A673 (cell line): Measurements from ENCODE around the gene PLAC1. TPM values are rescaled to one million over a fixed set of nuclear protein-coding genes. Genes with fewer than 3 reads are reported as not detected.

Experiments used
- BruUV-seq: library from RNA; stranded (reverse); fragments of 400-500 nt; replicated peaks from 2 replicates; lab custom pipeline; 2021; lab: Mats Ljungman, UMichigan
- CTCF ChIA-PET: fragments of 300-600 bp; sonication (Branson Sonifier 250); formaldehyde crosslinking; loops from one replicate; lab custom pipeline; 2022; ENCODE audit warnings: antibody characterized with exemption; lab: Charles Lee
- POLR2A ChIA-PET: fragments of 300-600 bp; sonication (Branson Sonifier 250); formaldehyde crosslinking; loops from one replicate; lab custom pipeline; 2022; ENCODE audit warnings: antibody characterized with exemption; ENCODE audit not compliant: low non-redundant PET; lab: Charles Lee
- DNase-seq: peaks from one replicate; pipeline ENCODE4 v3.0.0-alpha.2; 2015; ENCODE audit warnings: low spot score
- H3K27ac ChIP-seq: fragments of 200-600 bp; sonication (generic); 2 replicates; pipeline ENCODE4 v1.5.1; 2016; ENCODE audit warnings: mixed run types, low read depth, mild to moderate bottlenecking, mixed read lengths, antibody characterized with exemption, low read length; ENCODE audit not compliant: poor library complexity, severe bottlenecking
- H3K27me3 ChIP-seq: fragments of 200-600 bp; sonication (generic); replicated peaks from 2 replicates; pipeline ENCODE4 v1.6.1; 2017; ENCODE audit warnings: mixed run types, low read depth, mild to moderate bottlenecking, mixed read lengths, antibody characterized with exemption, low read length; ENCODE audit not compliant: insufficient read depth, poor library complexity
- H3K36me3 ChIP-seq: fragments of 200-600 bp; sonication (generic); 2 replicates; pipeline ENCODE4 v1.6.1; 2016; ENCODE audit warnings: mixed run types, mild to moderate bottlenecking, mixed read lengths, antibody characterized with exemption, low read length; ENCODE audit not compliant: insufficient read depth, poor library complexity, severe bottlenecking
- H3K4me1 ChIP-seq: fragments of 200-600 bp; sonication (generic); 2 replicates; pipeline ENCODE4 v1.6.1; 2017; ENCODE audit warnings: mixed run types, mild to moderate bottlenecking, mixed read lengths, antibody characterized with exemption, low read length; ENCODE audit not compliant: insufficient read depth, poor library complexity, severe bottlenecking
- H3K4me3 ChIP-seq: fragments of 200-600 bp; sonication (generic); 2 replicates; pipeline ENCODE4 v1.5.1; 2016; ENCODE audit warnings: low read depth, mixed run types, mild to moderate bottlenecking, mixed read lengths, low read length; ENCODE audit not compliant: poor library complexity, severe bottlenecking
- H3K9me3 ChIP-seq: fragments of 200-600 bp; sonication (generic); 2 replicates; pipeline ENCODE4 v1.6.1; 2016; ENCODE audit warnings: mixed run types, low read depth, mild to moderate bottlenecking, mixed read lengths, antibody characterized with exemption, low read length; ENCODE audit not compliant: poor library complexity, severe bottlenecking
- EZH2 ChIP-seq: fragments of 200-600 bp; sonication (generic); IDR thresholded peaks from 2 replicates; pipeline ENCODE4 v1.6.1; 2017; ENCODE audit warnings: borderline replicate concordance, low read depth, mild to moderate bottlenecking, mixed read lengths, antibody characterized with exemption, low read length; ENCODE audit not compliant: poor library complexity, severe bottlenecking
- intact Hi-C: fragments of 100-400 bp; cut with micrococcal nuclease; formaldehyde crosslinking; loops from one replicate; pipeline ENCODE4 v1.10.0; 2022; ENCODE audit not compliant: unreplicated experiment
- total RNA-seq: library from RNA; stranded (reverse); gene quantifications from 2 replicates; pipeline ENCODE4 v1.2.3, GENCODE V29; 2021
- TF ChIP-seq, protein P1 (sequence below): fragments of 300-800, 200-600 bp; sonication (generic); conservative IDR thresholded peaks from 2 replicates; pipeline ENCODE4 v1.5.1; 2017; ENCODE audit warnings: low read depth, mild to moderate bottlenecking, antibody characterized with exemption, low read length, moderate library complexity, mixed read lengths

Gene PLAC1
- total RNA-seq, 1 experiment from 2014 or later = 0.43 TPM

DNA sequence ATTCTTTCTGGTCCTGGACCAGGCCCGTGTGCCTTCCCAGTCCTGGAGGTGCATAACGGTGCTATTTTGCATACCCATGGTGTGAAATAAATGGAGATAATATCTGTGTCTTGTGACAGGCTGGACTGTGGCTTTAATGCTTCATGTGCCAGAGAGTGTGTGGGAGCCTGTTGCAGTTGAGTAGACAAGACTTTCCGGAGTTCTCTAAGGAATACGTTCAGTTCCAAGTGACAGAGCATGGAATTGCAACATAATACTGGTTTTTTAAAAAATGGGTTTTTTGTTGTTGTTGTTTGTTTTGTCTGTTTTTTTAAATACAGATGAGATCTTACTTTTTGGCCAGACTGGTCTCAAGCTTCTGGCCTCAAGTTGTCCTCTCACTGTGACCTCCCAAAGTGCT lies 124.3 kb downstream of the PLAC1 start:
- ChIA-PET CTCF (no interaction called here), POLR2A (no interaction called here)
- Histone ChIP-seq H3K4me1 (no peaks in the 10 kb centered on the region), H3K36me3 (no peaks in the 10 kb centered on the region), H3K27me3 (no peaks in the 10 kb centered on the region), H3K9me3 (no peaks in the 10 kb centered on the region), H3K4me3 (no peak overlapping the region), H3K27ac (no peak overlapping the region)
- no TSS peak for BruUV-seq
- no peak for TF ChIP-seq EZH2
- TF ChIP-seq, protein P1, sequence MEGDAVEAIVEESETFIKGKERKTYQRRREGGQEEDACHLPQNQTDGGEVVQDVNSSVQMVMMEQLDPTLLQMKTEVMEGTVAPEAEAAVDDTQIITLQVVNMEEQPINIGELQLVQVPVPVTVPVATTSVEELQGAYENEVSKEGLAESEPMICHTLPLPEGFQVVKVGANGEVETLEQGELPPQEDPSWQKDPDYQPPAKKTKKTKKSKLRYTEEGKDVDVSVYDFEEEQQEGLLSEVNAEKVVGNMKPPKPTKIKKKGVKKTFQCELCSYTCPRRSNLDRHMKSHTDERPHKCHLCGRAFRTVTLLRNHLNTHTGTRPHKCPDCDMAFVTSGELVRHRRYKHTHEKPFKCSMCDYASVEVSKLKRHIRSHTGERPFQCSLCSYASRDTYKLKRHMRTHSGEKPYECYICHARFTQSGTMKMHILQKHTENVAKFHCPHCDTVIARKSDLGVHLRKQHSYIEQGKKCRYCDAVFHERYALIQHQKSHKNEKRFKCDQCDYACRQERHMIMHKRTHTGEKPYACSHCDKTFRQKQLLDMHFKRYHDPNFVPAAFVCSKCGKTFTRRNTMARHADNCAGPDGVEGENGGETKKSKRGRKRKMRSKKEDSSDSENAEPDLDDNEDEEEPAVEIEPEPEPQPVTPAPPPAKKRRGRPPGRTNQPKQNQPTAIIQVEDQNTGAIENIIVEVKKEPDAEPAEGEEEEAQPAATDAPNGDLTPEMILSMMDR = no peak
- intact Hi-C loops = no loop called here
- DNase-seq = no peak

- CTCF ChIA-PET = no interaction called here
- TF ChIP-seq, protein P1 = no peak
- no peak for TF ChIP-seq EZH2
- Histone ChIP-seq H3K4me3 (no peak overlapping the region), H3K4me1 (no peaks in the 10 kb centered on the region), H3K36me3 (no peaks in the 10 kb centered on the region), H3K9me3 (no peaks in the 10 kb centered on the region), H3K27me3 (no peaks in the 10 kb centered on the region), H3K27ac (no peak overlapping the region)
- intact Hi-C loops = no loop called here
- no peak for DNase-seq
- no TSS peak for BruUV-seq
- POLR2A ChIA-PET = no interaction called here
Measured at GRCh38 chrX:134533352-134533751, 124.9 kb downstream of the PLAC1 start.

GRCh38 chrX:134530845-134531244 lies 127.4 kb downstream of the PLAC1 start:
- no peak for DNase-seq
- no peaks in the 10 kb centered on the region for H3K9me3 ChIP-seq
- H3K4me1 ChIP-seq = no peaks in the 10 kb centered on the region
- ChIA-PET CTCF (no interaction called here), POLR2A (no interaction called here)
- H3K4me3 ChIP-seq = no peak overlapping the region
- intact Hi-C loops = no loop called here
- no TSS peak for BruUV-seq
- H3K36me3 ChIP-seq = no peaks in the 10 kb centered on the region
- TF ChIP-seq EZH2 = no peak
- TF ChIP-seq, protein P1 = no peak
- no peak overlapping the region for H3K27ac ChIP-seq
- H3K27me3 ChIP-seq = no peaks in the 10 kb centered on the region
